GM23248 (cell line): ENCODE measurements around the gene TAS2R14. TPM values are rescaled to one million over a fixed set of nuclear protein-coding genes. Genes with fewer than 3 reads are reported as not detected.

ENCODE experiments used
- DNase-seq: peaks from one replicate; pipeline ENCODE4 v3.0.0-alpha.2; 2015
- H2AFZ ChIP-seq: fragments of 200-600 bp; sonication (generic); 2 replicates; pipeline ENCODE4 v1.6.1; 2016; ENCODE audit warnings: antibody characterized with exemption
- H3F3A ChIP-seq: fragments of 200-600 bp; sonication (generic); 2 replicates; pipeline ENCODE4 v1.6.1; 2016; ENCODE audit warnings: mild to moderate bottlenecking, antibody characterized with exemption, mixed run types; ENCODE audit not compliant: insufficient read depth
- H3K27ac ChIP-seq: fragments of 200-600 bp; sonication (generic); 2 replicates; pipeline ENCODE4 v1.5.1; 2016; ENCODE audit warnings: mild to moderate bottlenecking
- H3K27me3 ChIP-seq: fragments of 200-600 bp; sonication (generic); replicated peaks from 2 replicates; pipeline ENCODE4 v1.6.1; 2016; ENCODE audit warnings: mild to moderate bottlenecking; ENCODE audit not compliant: insufficient read depth
- H3K36me3 ChIP-seq: fragments of 200-600 bp; sonication (generic); 2 replicates; pipeline ENCODE4 v1.6.1; 2016; ENCODE audit warnings: low read depth, mild to moderate bottlenecking
- H3K4me1 ChIP-seq: fragments of 200-600 bp; sonication (generic); 2 replicates; pipeline ENCODE4 v1.6.1; 2016; ENCODE audit warnings: mild to moderate bottlenecking; ENCODE audit not compliant: insufficient read depth
- H3K4me2 ChIP-seq: fragments of 200-600 bp; sonication (generic); one replicate; pipeline ENCODE4 v1.6.1; 2016; ENCODE audit warnings: mild to moderate bottlenecking; ENCODE audit not compliant: unreplicated experiment
- H3K4me3 ChIP-seq: fragments of 200-600 bp; sonication (generic); 2 replicates; pipeline ENCODE4 v1.5.1; 2016; ENCODE audit warnings: mild to moderate bottlenecking
- H3K79me2 ChIP-seq: fragments of 200-600 bp; sonication (generic); 2 replicates; pipeline ENCODE4 v1.6.1; 2016; ENCODE audit warnings: mild to moderate bottlenecking; ENCODE audit not compliant: insufficient read depth
- H3K9ac ChIP-seq: fragments of 200-600 bp; sonication (generic); 2 replicates; pipeline ENCODE4 v1.6.1; 2016; ENCODE audit warnings: mild to moderate bottlenecking
- H3K9me2 ChIP-seq: fragments of 200-600 bp; sonication (generic); 2 replicates; pipeline ENCODE4 v1.6.1; 2016; ENCODE audit warnings: mixed run types, mild to moderate bottlenecking, moderate library complexity; ENCODE audit not compliant: insufficient read depth
- H3K9me3 ChIP-seq: fragments of 200-600 bp; sonication (generic); one replicate; pipeline ENCODE4 v1.6.1; 2017; ENCODE audit warnings: low read depth
- H4K20me1 ChIP-seq: fragments of 200-600 bp; sonication (generic); 2 replicates; pipeline ENCODE4 v1.6.0; 2016; ENCODE audit not compliant: insufficient read depth
- EZH2 ChIP-seq: fragments of 200-600 bp; sonication (generic); IDR thresholded peaks from 2 replicates; pipeline ENCODE4 v1.6.1; 2018; ENCODE audit warnings: antibody characterized with exemption, mild to moderate bottlenecking; ENCODE audit not compliant: insufficient read depth, poor library complexity, severe bottlenecking
- EZH2phosphoT487 ChIP-seq: fragments of 200-600 bp; sonication (generic); IDR thresholded peaks from 2 replicates; pipeline ENCODE4 v1.6.1; 2018; ENCODE audit warnings: antibody characterized with exemption, moderate library complexity, mild to moderate bottlenecking, low read depth; ENCODE audit not compliant: insufficient read depth
- WGBS, 2 experiments: methylation state at CpG; one replicate each; pipeline ENCODE4 v1.1.6; 2015 to 2017; ENCODE audit warnings: low lambda C conversion rate in 2 of 2, low coverage in 1 of 2; ENCODE audit errors: missing lambda C conversion rate in 2 of 2; 5-methylcytosine and 5-hydroxymethylcytosine counted together
- in situ Hi-C: fragments of 300-500 bp; cut with MboI; formaldehyde crosslinking; loops from 2 replicates; pipeline ENCODE4 v1.15.0; 2020
- polyA plus RNA-seq: library from polyadenylated mRNA; unstranded; fragments of >200 nt; fragmentation: Nextera tagmentation; extraction: Ambion mirVana; gene quantifications from 2 replicates; pipeline ENCODE4 v1.2.1, GENCODE V29; 2016
- total RNA-seq: library from RNA; depleted of rRNA; stranded (reverse); fragments of >200 nt; shearing (Covaris generic); gene quantifications from 2 replicates; pipeline ENCODE4 v1.2.3, GENCODE V29; 2014

The TAS2R14 gene
- total and polyA plus RNA-seq, 2 experiments from 2014 or later = 1.2 to 3.0 TPM

GRCh38 chr12:10960211-10960610 is 21.1 kb upstream of the TAS2R14 start:
- Histone ChIP-seq H3K36me3 (no peaks in the 10 kb centered on the region), H3K27ac (no peak overlapping the region), H2AFZ (no peak overlapping the region), H3K4me1 (0 out of 2 replicates have a peak, but pooled peaks cover 9% of the 10 kb centered on the region), H3K9me3 (no peaks in the 10 kb centered on the region), H4K20me1 (no peaks in the 10 kb centered on the region), H3K4me2 (no peak overlapping the region), H3K79me2 (no peaks in the 10 kb centered on the region), H3K9me2 (no peaks in the 10 kb centered on the region), H3K27me3 (no peaks in the 10 kb centered on the region), H3F3A (0 out of 2 replicates have a peak, but pooled peaks cover 3% of the 10 kb centered on the region), H3K4me3 (no peak overlapping the region), H3K9ac (no peak overlapping the region)
- in situ Hi-C loops = no loop called here
- TF ChIP-seq EZH2 = no peak
- no peak for TF ChIP-seq EZH2phosphoT487
- WGBS, 2 experiments = 57 to 60% methylated on average over 4 of the region's 4 CpGs
- no peak for DNase-seq

DNA sequence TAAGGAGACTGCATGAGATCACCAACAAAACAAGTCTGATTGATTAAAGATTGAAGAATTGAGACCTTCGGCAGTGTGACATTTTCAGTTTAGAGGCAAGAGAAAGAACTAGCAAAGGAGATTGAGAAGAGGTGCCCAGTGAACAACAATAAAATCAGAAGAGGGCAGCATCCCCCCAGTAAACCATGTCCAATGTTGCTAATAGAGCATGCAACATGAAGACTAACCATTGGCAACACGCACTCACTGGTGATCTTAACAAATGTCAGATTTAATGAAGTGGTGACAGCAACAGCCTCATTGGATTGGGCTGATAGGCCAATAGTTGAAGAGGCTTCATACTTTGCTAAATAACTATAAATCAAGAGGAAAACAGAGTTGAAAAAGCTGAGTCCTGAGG is 20.7 kb upstream of the TAS2R14 start:
- no peaks in the 10 kb centered on the region for H3K36me3 ChIP-seq
- no peak overlapping the region for H3K9ac ChIP-seq
- no peaks in the 10 kb centered on the region for H3K79me2 ChIP-seq
- no peak overlapping the region for H3K4me2 ChIP-seq
- no peak overlapping the region for H3K4me3 ChIP-seq
- H3K27me3 ChIP-seq = no peaks in the 10 kb centered on the region
- 59 to 68% methylated on average over 2 of the region's 2 CpGs for WGBS, 2 experiments
- no peaks in the 10 kb centered on the region for H3K9me2 ChIP-seq
- H3K27ac ChIP-seq = no peak overlapping the region
- no peaks in the 10 kb centered on the region for H4K20me1 ChIP-seq
- in situ Hi-C loops = no loop called here
- H3F3A ChIP-seq = no peaks in the 10 kb centered on the region
- no peaks in the 10 kb centered on the region for H3K9me3 ChIP-seq
- TF ChIP-seq EZH2 (no peak), EZH2phosphoT487 (no peak)
- DNase-seq = no peak
- no peak overlapping the region for H2AFZ ChIP-seq
- H3K4me1 ChIP-seq = 0 out of 2 replicates have a peak, but pooled peaks cover 9% of the 10 kb centered on the region

GRCh38 chr12:10957741-10958140 is 18.7 kb upstream of the TAS2R14 start:
- no peak overlapping the region for H3K27ac ChIP-seq
- no peaks in the 10 kb centered on the region for H3K9me3 ChIP-seq
- DNase-seq = peak; percentile 8
- 0 out of 2 replicates have a peak, but pooled peaks cover 9% of the 10 kb centered on the region for H3K4me1 ChIP-seq
- H3K36me3 ChIP-seq = no peaks in the 10 kb centered on the region
- H3K9me2 ChIP-seq = no peaks in the 10 kb centered on the region
- 0 out of 2 replicates have a peak, but pooled peaks cover 5% of the 10 kb centered on the region for H3K79me2 ChIP-seq
- no peaks in the 10 kb centered on the region for H3K27me3 ChIP-seq
- no peaks in the 10 kb centered on the region for H4K20me1 ChIP-seq
- H3K4me3 ChIP-seq = no peak overlapping the region
- no peaks in the 10 kb centered on the region for H3F3A ChIP-seq
- H2AFZ ChIP-seq = no peak overlapping the region
- H3K4me2 ChIP-seq = no peak overlapping the region
- in situ Hi-C loops = no loop called here
- H3K9ac ChIP-seq = no peak overlapping the region
- TF ChIP-seq EZH2phosphoT487 (no peak), EZH2 (no peak)

- Histone ChIP-seq H3K9me2 (no peaks in the 10 kb centered on the region), H3K27me3 (no peaks in the 10 kb centered on the region), H3F3A (no peaks in the 10 kb centered on the region), H4K20me1 (no peaks in the 10 kb centered on the region), H3K79me2 (peaks cover 12% of the 10 kb centered on the region; the same call in 1 of the 2 replicates), H3K4me2 (no peak overlapping the region), H3K27ac (no peak overlapping the region), H3K36me3 (no peaks in the 10 kb centered on the region), H3K9ac (no peak overlapping the region), H3K4me1 (0 out of 2 replicates have a peak, but pooled peaks cover 9% of the 10 kb centered on the region), H3K4me3 (no peak overlapping the region), H3K9me3 (no peaks in the 10 kb centered on the region), H2AFZ (no peak overlapping the region)
- in situ Hi-C loops = no loop called here
- no peak for DNase-seq
- no peak for TF ChIP-seq EZH2
- TF ChIP-seq EZH2phosphoT487 = no peak
These were observed 17.0 kb upstream of the TAS2R14 start for GRCh38 chr12:10956085-10956484.

DNA sequence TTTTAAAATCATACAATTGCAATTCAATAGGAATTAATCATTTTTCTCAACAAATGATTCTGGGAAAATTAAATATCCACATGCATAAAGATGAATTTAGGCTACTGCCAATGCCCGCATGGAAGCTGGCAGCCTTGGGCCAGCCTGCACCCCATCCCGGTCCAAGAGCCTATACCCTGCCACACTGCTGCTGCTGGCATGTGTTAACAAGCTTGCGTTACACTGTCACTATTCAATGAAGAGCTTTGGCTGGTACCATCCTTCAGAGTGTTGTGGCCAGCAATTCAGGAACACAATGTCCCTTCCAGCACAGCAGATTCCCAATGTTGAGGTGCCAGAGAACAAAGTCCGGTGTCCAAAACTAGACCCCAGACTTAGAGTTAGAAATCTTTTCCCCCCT is 13.6 kb upstream of the TAS2R14 start:
- DNase-seq = no peak
- in situ Hi-C loops = no loop called here

More for the DNA sequence above, 13.6 kb upstream of the TAS2R14 start:
- WGBS, 2 experiments = 36 to 48% methylated on average over 4 of the region's 4 CpGs
- Histone ChIP-seq H3K79me2 (peaks cover 12% of the 10 kb centered on the region; the same call in 1 of the 2 replicates), H3K9me3 (no peaks in the 10 kb centered on the region), H3K36me3 (no peaks in the 10 kb centered on the region), H3K4me1 (0 out of 2 replicates have a peak, but pooled peaks cover 4% of the 10 kb centered on the region), H3K4me3 (no peak overlapping the region), H3K9ac (no peak overlapping the region), H4K20me1 (no peaks in the 10 kb centered on the region), H3K27me3 (no peaks in the 10 kb centered on the region), H2AFZ (no peak overlapping the region), H3K9me2 (no peaks in the 10 kb centered on the region), H3K4me2 (no peak overlapping the region), H3F3A (no peaks in the 10 kb centered on the region), H3K27ac (no peak overlapping the region)
- TF ChIP-seq EZH2phosphoT487 (no peak), EZH2 (no peak)
